Astrocyte (in vitro differentiated cells and primary cell): ENCODE results near the gene RAB3IP. TPM values are rescaled to one million over a fixed set of nuclear protein-coding genes. Genes with fewer than 3 reads are reported as not detected.

ENCODE experiments used
- DNase-seq: peaks from one replicate; pipeline ENCODE4 v3.0.0-alpha.2; 2010; ENCODE audit warnings: low read depth
- FAIRE-seq: peaks from 2 replicates; lab custom pipeline; 2011; peaks lifted over from hg19 to GRCh38; lab: Jason Lieb, UNC
- H2AFZ ChIP-seq: 2 replicates; pipeline ENCODE4 v1.6.0; 2012; ENCODE audit warnings: low read depth, low read length, inconsistent platforms
- H3K27ac ChIP-seq: 2 replicates; pipeline ENCODE4 v1.5.1; 2011; ENCODE audit warnings: low read depth, low read length, inconsistent platforms
- H3K27me3 ChIP-seq: 2 replicates; pipeline ENCODE4 v1.6.0; 2011; ENCODE audit warnings: low read length, inconsistent platforms; ENCODE audit not compliant: insufficient read depth
- H3K36me3 ChIP-seq: 2 replicates; pipeline ENCODE4 v1.5.1; 2011; ENCODE audit warnings: low read length, inconsistent platforms; ENCODE audit not compliant: insufficient read depth
- H3K4me1 ChIP-seq: 2 replicates; pipeline ENCODE4 v1.5.1; 2011; ENCODE audit warnings: low read length, inconsistent platforms; ENCODE audit not compliant: insufficient read depth
- H3K4me2 ChIP-seq: 2 replicates; pipeline ENCODE4 v1.6.0; 2012; ENCODE audit warnings: low read length, inconsistent platforms
- H3K4me3 ChIP-seq: 2 replicates; pipeline ENCODE4 v1.5.1; 2011; ENCODE audit warnings: low read depth, mild to moderate bottlenecking, low read length, inconsistent platforms; ENCODE audit not compliant: insufficient read depth
- H3K79me2 ChIP-seq: 2 replicates; pipeline ENCODE4 v1.6.0; 2012; ENCODE audit warnings: mild to moderate bottlenecking, low read length, inconsistent platforms; ENCODE audit not compliant: insufficient read depth
- H3K9ac ChIP-seq: 2 replicates; pipeline ENCODE4 v1.6.0; 2012; ENCODE audit warnings: mild to moderate bottlenecking, low read length, inconsistent platforms
- H3K9me3 ChIP-seq: 2 replicates; pipeline ENCODE4 v1.5.1; 2012; ENCODE audit warnings: low read depth, mild to moderate bottlenecking, low read length, inconsistent platforms; ENCODE audit not compliant: insufficient read depth
- H4K20me1 ChIP-seq: 2 replicates; pipeline ENCODE4 v1.6.0; 2012; ENCODE audit warnings: low read length, inconsistent platforms; ENCODE audit not compliant: insufficient read depth
- H3K27ac Mint-ChIP-seq: one replicate; pipeline ENCODE4 v1.8.0; 2021; ENCODE audit warnings: mild to moderate bottlenecking, mixed read lengths; ENCODE audit not compliant: unreplicated experiment
- H3K27me3 Mint-ChIP-seq: one replicate; pipeline ENCODE4 v1.8.0; 2021; ENCODE audit warnings: low read depth, mixed read lengths; ENCODE audit not compliant: unreplicated experiment
- H3K36me3 Mint-ChIP-seq: one replicate; pipeline ENCODE4 v1.8.0; 2021; ENCODE audit warnings: low read depth, mixed read lengths; ENCODE audit not compliant: unreplicated experiment
- H3K4me1 Mint-ChIP-seq: one replicate; pipeline ENCODE4 v1.8.0; 2021; ENCODE audit warnings: low read depth, mixed read lengths; ENCODE audit not compliant: unreplicated experiment
- H3K4me3 Mint-ChIP-seq: one replicate; pipeline ENCODE4 v1.8.0; 2021; ENCODE audit warnings: mild to moderate bottlenecking, moderate library complexity, mixed read lengths; ENCODE audit not compliant: unreplicated experiment
- H3K9me3 Mint-ChIP-seq: one replicate; pipeline ENCODE4 v1.8.0; 2021; ENCODE audit warnings: mild to moderate bottlenecking, mixed read lengths; ENCODE audit not compliant: unreplicated experiment
- EZH2 ChIP-seq: IDR thresholded peaks from 2 replicates; pipeline ENCODE4 v1.6.1; 2012; ENCODE audit warnings: mild to moderate bottlenecking, low read length, inconsistent platforms; ENCODE audit not compliant: insufficient read depth
- total RNA-seq: library from RNA; stranded (reverse); gene quantifications from 2 replicates; pipeline ENCODE4 v1.2.1, GENCODE V29; 2021
- TF ChIP-seq, protein P1 (sequence below): IDR thresholded peaks from 2 replicates; pipeline ENCODE4 v1.5.1; 2011; ENCODE audit warnings: low read depth, mild to moderate bottlenecking, inconsistent platforms, low read length, moderate library complexity; ENCODE audit not compliant: insufficient read depth

The RAB3IP gene
- total RNA-seq, 1 donor from 2014 or later = 18.4 TPM

GRCh38 chr12:69714542-69714941 lies 24.1 kb upstream of the RAB3IP start:
- Histone ChIP-seq H3K9me3 (no peaks in the 10 kb centered on the region), H3K27me3 (no peaks in the 10 kb centered on the region), H2AFZ (no peak overlapping the region), H3K9ac (no peak overlapping the region), H3K4me1 (no peaks in the 10 kb centered on the region), H3K36me3 (no peaks in the 10 kb centered on the region), H3K4me2 (no peak overlapping the region), H4K20me1 (no peaks in the 10 kb centered on the region), H3K27ac (no peak overlapping the region), H3K4me3 (no peak overlapping the region), H3K79me2 (no peaks in the 10 kb centered on the region)
- H3K27me3 Mint-ChIP-seq = no peaks in the 10 kb centered on the region
- no peak for TF ChIP-seq EZH2
- TF ChIP-seq, protein P1, sequence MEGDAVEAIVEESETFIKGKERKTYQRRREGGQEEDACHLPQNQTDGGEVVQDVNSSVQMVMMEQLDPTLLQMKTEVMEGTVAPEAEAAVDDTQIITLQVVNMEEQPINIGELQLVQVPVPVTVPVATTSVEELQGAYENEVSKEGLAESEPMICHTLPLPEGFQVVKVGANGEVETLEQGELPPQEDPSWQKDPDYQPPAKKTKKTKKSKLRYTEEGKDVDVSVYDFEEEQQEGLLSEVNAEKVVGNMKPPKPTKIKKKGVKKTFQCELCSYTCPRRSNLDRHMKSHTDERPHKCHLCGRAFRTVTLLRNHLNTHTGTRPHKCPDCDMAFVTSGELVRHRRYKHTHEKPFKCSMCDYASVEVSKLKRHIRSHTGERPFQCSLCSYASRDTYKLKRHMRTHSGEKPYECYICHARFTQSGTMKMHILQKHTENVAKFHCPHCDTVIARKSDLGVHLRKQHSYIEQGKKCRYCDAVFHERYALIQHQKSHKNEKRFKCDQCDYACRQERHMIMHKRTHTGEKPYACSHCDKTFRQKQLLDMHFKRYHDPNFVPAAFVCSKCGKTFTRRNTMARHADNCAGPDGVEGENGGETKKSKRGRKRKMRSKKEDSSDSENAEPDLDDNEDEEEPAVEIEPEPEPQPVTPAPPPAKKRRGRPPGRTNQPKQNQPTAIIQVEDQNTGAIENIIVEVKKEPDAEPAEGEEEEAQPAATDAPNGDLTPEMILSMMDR = no peak
- H3K9me3 Mint-ChIP-seq = no peaks in the 10 kb centered on the region
- FAIRE-seq (no peak), DNase-seq (no peak)
- no peak overlapping the region for H3K27ac Mint-ChIP-seq
- H3K36me3 Mint-ChIP-seq = no peaks in the 10 kb centered on the region
- no peak overlapping the region for H3K4me3 Mint-ChIP-seq
- no peaks in the 10 kb centered on the region for H3K4me1 Mint-ChIP-seq

DNA sequence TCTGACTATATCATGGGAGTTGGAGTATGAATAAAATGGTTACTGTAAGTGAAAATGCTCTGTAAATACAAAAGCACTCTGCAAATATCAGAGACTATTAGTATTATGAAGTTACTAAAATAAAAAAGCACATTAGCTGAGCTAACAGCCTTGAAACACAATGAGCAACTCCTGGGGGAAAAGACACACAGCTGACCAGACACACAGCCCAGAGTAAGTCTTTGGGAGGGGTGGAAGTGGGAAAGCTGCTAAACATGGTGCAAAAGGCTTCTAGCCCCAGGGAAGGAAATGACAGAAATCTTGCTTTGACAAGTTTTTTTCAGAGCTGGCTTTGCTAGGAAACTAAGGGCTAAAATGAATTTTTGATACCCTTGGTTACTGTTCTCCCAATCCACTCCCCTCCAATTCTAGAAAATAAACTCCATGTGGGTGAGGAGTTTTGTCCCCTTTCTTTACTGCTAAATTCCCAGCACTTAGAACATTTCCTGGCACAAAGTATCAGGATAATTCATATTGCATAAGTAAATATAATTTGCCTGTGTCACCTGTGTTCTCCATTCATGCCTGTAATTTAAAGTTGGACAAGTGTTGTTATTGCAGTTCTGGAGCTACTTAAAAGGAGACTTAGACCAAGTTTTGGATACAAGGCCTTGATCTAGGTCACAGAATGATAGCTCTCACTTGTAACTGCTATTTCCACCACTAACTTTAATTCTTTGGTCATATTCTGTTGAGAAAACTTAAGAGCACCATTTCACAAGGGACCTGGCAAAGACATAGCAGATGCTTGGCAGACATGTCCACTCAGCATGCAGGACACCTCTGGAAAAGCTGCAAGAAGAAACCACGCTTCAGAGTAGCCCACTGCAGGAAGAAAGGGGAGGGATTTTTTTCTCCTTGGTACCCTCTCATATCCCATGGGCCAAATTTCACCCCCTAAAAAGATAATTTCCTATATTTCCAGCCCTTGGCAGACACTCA lies 19.0 kb upstream of the RAB3IP start:
- FAIRE-seq = no peak
- no peak overlapping the region for H3K9ac ChIP-seq
- H3K4me2 ChIP-seq = no peak overlapping the region
- no peaks in the 10 kb centered on the region for H3K4me1 ChIP-seq
- no peak overlapping the region for H3K27ac Mint-ChIP-seq
- no peaks in the 10 kb centered on the region for H3K9me3 ChIP-seq
- H3K27me3 ChIP-seq = no peaks in the 10 kb centered on the region
- no peaks in the 10 kb centered on the region for H3K36me3 ChIP-seq
- no peaks in the 10 kb centered on the region for H3K27me3 Mint-ChIP-seq
- DNase-seq = no peak
- no peaks in the 10 kb centered on the region for H3K4me1 Mint-ChIP-seq
- H2AFZ ChIP-seq = no peak overlapping the region
- no peak overlapping the region for H3K27ac ChIP-seq
- no peak overlapping the region for H3K4me3 ChIP-seq
- no peaks in the 10 kb centered on the region for H4K20me1 ChIP-seq
- peaks cover 1% of the 10 kb centered on the region for H3K9me3 Mint-ChIP-seq
- no peaks in the 10 kb centered on the region for H3K79me2 ChIP-seq
- TF ChIP-seq, protein P1 = no peak
- TF ChIP-seq EZH2 = no peak
- H3K4me3 Mint-ChIP-seq = no peak overlapping the region
- H3K36me3 Mint-ChIP-seq = no peaks in the 10 kb centered on the region

DNA sequence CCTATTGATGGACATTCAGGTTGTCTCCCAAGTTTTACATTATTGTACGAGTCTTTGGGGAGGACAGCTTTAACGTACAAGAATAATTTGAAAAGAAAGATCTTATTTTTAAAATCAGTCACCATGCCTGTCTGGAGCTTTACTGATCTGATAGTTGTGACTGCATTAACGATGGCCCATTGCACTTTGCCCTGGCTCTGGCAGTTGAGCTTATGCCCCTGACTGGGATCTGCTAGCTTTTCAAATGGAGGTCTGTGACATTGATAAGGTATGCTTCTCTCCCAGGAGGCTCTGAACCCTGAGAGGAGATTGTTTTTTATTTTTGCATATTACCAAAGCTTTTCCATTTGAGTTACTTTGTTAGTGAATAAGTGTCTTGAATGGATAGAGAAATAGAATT lies 17.9 kb upstream of the RAB3IP start:
- DNase-seq = no peak
- no peaks in the 10 kb centered on the region for H3K4me1 Mint-ChIP-seq
- no peaks in the 10 kb centered on the region for H3K27me3 Mint-ChIP-seq
- Histone ChIP-seq H3K4me1 (no peaks in the 10 kb centered on the region), H3K9me3 (no peaks in the 10 kb centered on the region), H2AFZ (no peak overlapping the region), H3K4me2 (no peak overlapping the region), H3K36me3 (no peaks in the 10 kb centered on the region), H3K27me3 (no peaks in the 10 kb centered on the region), H3K79me2 (no peaks in the 10 kb centered on the region), H3K9ac (no peak overlapping the region), H4K20me1 (no peaks in the 10 kb centered on the region), H3K27ac (no peak overlapping the region), H3K4me3 (no peak overlapping the region)
- peaks cover 1% of the 10 kb centered on the region for H3K9me3 Mint-ChIP-seq
- FAIRE-seq = no peak
- no peaks in the 10 kb centered on the region for H3K36me3 Mint-ChIP-seq
- H3K4me3 Mint-ChIP-seq = no peak overlapping the region
- H3K27ac Mint-ChIP-seq = no peak overlapping the region
- no peak for TF ChIP-seq EZH2
- TF ChIP-seq, protein P1 = no peak
